Neural progenitor cell (in vitro differentiated cells): ENCODE results near the gene PAFAH2. TPM values are rescaled to one million over a fixed set of nuclear protein-coding genes. Genes with fewer than 3 reads are reported as not detected.

Experiments
- DNase-seq: peaks from one replicate; pipeline ENCODE4 v3.0.0-alpha.2; 2016; ENCODE audit warnings: low spot score
- H2AFZ ChIP-seq: fragments of 200-600 bp; sonication (generic); replicated peaks from 2 replicates; pipeline ENCODE4 v1.6.1; 2016; ENCODE audit warnings: antibody characterized with exemption
- H3F3A ChIP-seq: fragments of 200-600 bp; sonication (generic); 2 replicates; pipeline ENCODE4 v1.6.1; 2016; ENCODE audit warnings: antibody characterized with exemption, low read depth
- H3K27ac ChIP-seq: fragments of 200-600 bp; sonication (generic); 2 replicates; pipeline ENCODE4 v1.5.1; 2016; ENCODE audit warnings: mild to moderate bottlenecking
- H3K27me3 ChIP-seq: fragments of 200-600 bp; sonication (generic); 2 replicates; pipeline ENCODE4 v1.6.1; 2016; ENCODE audit warnings: mild to moderate bottlenecking, moderate library complexity
- H3K36me3 ChIP-seq: fragments of 200-600 bp; sonication (generic); 2 replicates; pipeline ENCODE4 v1.5.1; 2016
- H3K4me1 ChIP-seq: fragments of 200-600 bp; sonication (generic); 2 replicates; pipeline ENCODE4 v1.6.1; 2016; ENCODE audit warnings: mixed run types
- H3K4me2 ChIP-seq: fragments of 200-600 bp; sonication (generic); 2 replicates; pipeline ENCODE4 v1.6.1; 2016
- H3K4me3 ChIP-seq: fragments of 200-600 bp; sonication (generic); 2 replicates; pipeline ENCODE4 v1.5.1; 2016
- H3K79me2 ChIP-seq: fragments of 200-600 bp; sonication (generic); 2 replicates; pipeline ENCODE4 v1.6.1; 2016; ENCODE audit warnings: low read depth
- H3K9ac ChIP-seq: fragments of 200-600 bp; sonication (generic); 2 replicates; pipeline ENCODE4 v1.6.1; 2016
- H3K9me3 ChIP-seq: fragments of 200-600 bp; sonication (generic); 2 replicates; pipeline ENCODE4 v1.5.1; 2016; ENCODE audit warnings: low read depth
- H4K20me1 ChIP-seq: fragments of 200-600 bp; sonication (generic); 2 replicates; pipeline ENCODE4 v1.6.1; 2016; ENCODE audit warnings: low read depth
- H3K27ac Mint-ChIP-seq: 3 replicates; pipeline ENCODE4 v1.8.0; 2021; ENCODE audit warnings: mixed read lengths
- H3K27me3 Mint-ChIP-seq: 2 replicates; pipeline ENCODE4 v1.8.0; 2022; ENCODE audit warnings: low read depth, mild to moderate bottlenecking, inconsistent platforms, moderate library complexity, mixed read lengths; ENCODE audit not compliant: insufficient read depth
- H3K36me3 Mint-ChIP-seq: 3 replicates; pipeline ENCODE4 v1.8.0; 2021; ENCODE audit warnings: mixed read lengths
- H3K4me1 Mint-ChIP-seq: 3 replicates; pipeline ENCODE4 v1.8.0; 2021; ENCODE audit warnings: mixed read lengths
- H3K4me3 Mint-ChIP-seq: 3 replicates; pipeline ENCODE4 v1.8.0; 2021; ENCODE audit warnings: mild to moderate bottlenecking, moderate library complexity, mixed read lengths
- H3K9me3 Mint-ChIP-seq: 3 replicates; pipeline ENCODE4 v1.8.0; 2020; ENCODE audit warnings: mixed read lengths
- CTCF ChIP-seq: fragments of 200-600 bp; sonication (generic); IDR thresholded peaks from 2 replicates; pipeline ENCODE4 v1.5.1; 2017; ENCODE audit warnings: antibody characterized with exemption, mild to moderate bottlenecking
- EZH2 ChIP-seq: fragments of 200-600 bp; sonication (generic); IDR thresholded peaks from 2 replicates; pipeline ENCODE4 v1.6.1; 2017; ENCODE audit warnings: antibody characterized with exemption, mild to moderate bottlenecking, moderate library complexity
- EZH2phosphoT487 ChIP-seq: fragments of 200-600 bp; sonication (generic); IDR thresholded peaks from 2 replicates; pipeline ENCODE4 v1.6.1; 2017; ENCODE audit warnings: antibody characterized with exemption
- total RNA-seq: library from RNA; depleted of rRNA; stranded (reverse); fragments of >200 nt; gene quantifications from 2 replicates; pipeline ENCODE4 v1.2.3, GENCODE V29; 2015; ENCODE audit warnings: low replicate concordance

Gene PAFAH2
- total RNA-seq, 1 donor from 2014 or later, result 18.2 TPM

GRCh38 chr1:25973610-25974321 is 24.1 kb downstream of the PAFAH2 start:
- Histone ChIP-seq H3F3A (no peaks in the 10 kb centered on the region), H3K4me1 (no peaks in the 10 kb centered on the region), H3K36me3 (no peaks in the 10 kb centered on the region), H2AFZ (no peak overlapping the region), H3K4me3 (no peak overlapping the region), H3K9ac (no peak overlapping the region), H3K79me2 (no peaks in the 10 kb centered on the region), H3K27ac (no peak overlapping the region), H3K4me2 (no peak overlapping the region), H3K9me3 (no peaks in the 10 kb centered on the region), H4K20me1 (no peaks in the 10 kb centered on the region), H3K27me3 (no peaks in the 10 kb centered on the region)
- Mint-ChIP-seq H3K4me3 (no peak overlapping the region), H3K36me3 (peaks cover 17% of the 10 kb centered on the region), H3K9me3 (no peaks in the 10 kb centered on the region), H3K27ac (no peak overlapping the region), H3K27me3 (no peaks in the 10 kb centered on the region), H3K4me1 (no peaks in the 10 kb centered on the region)
- no peak for TF ChIP-seq EZH2phosphoT487
- TF ChIP-seq CTCF, result no peak
- TF ChIP-seq EZH2, result no peak
- no peak for DNase-seq

- Histone ChIP-seq H3F3A (no peaks in the 10 kb centered on the region), H3K27me3 (no peaks in the 10 kb centered on the region), H2AFZ (no peak overlapping the region), H3K4me2 (no peak overlapping the region), H3K4me3 (no peak overlapping the region), H3K4me1 (no peaks in the 10 kb centered on the region), H3K9ac (no peak overlapping the region), H3K79me2 (no peaks in the 10 kb centered on the region), H4K20me1 (no peaks in the 10 kb centered on the region), H3K27ac (no peak overlapping the region), H3K9me3 (no peaks in the 10 kb centered on the region), H3K36me3 (no peaks in the 10 kb centered on the region)
- H3K36me3 Mint-ChIP-seq, result peaks cover 28% of the 10 kb centered on the region
- TF ChIP-seq EZH2phosphoT487 (no peak), EZH2 (no peak), CTCF (no peak)
- no peak overlapping the region for H3K27ac Mint-ChIP-seq
- H3K4me3 Mint-ChIP-seq, result no peak overlapping the region
- H3K4me1 Mint-ChIP-seq, result no peaks in the 10 kb centered on the region
- no peaks in the 10 kb centered on the region for H3K9me3 Mint-ChIP-seq
- DNase-seq, result no peak
- no peaks in the 10 kb centered on the region for H3K27me3 Mint-ChIP-seq
Measured at GRCh38 chr1:25971811-25972180, 26.1 kb downstream of the PAFAH2 start.

- Histone ChIP-seq H3K4me1 (no peaks in the 10 kb centered on the region), H4K20me1 (no peaks in the 10 kb centered on the region), H3K36me3 (no peaks in the 10 kb centered on the region), H2AFZ (no peak overlapping the region), H3K4me3 (no peak overlapping the region), H3K9me3 (no peaks in the 10 kb centered on the region), H3K4me2 (no peak overlapping the region), H3K27me3 (no peaks in the 10 kb centered on the region), H3K9ac (no peak overlapping the region), H3K27ac (no peak overlapping the region), H3F3A (no peaks in the 10 kb centered on the region), H3K79me2 (no peaks in the 10 kb centered on the region)
- Mint-ChIP-seq H3K27me3 (no peaks in the 10 kb centered on the region), H3K27ac (no peak overlapping the region), H3K4me3 (no peak overlapping the region), H3K9me3 (no peaks in the 10 kb centered on the region), H3K36me3 (peaks cover 32% of the 10 kb centered on the region), H3K4me1 (no peaks in the 10 kb centered on the region)
- TF ChIP-seq CTCF, result no peak
- TF ChIP-seq EZH2, result no peak
- no peak for TF ChIP-seq EZH2phosphoT487
- no peak for DNase-seq
Measured at GRCh38 chr1:25971066-25971810, 26.6 kb downstream of the PAFAH2 start.
